MV-4-11 (cell line): ENCODE measurements around the gene E2F3.

Experiments used
- DNase-seq: peaks from one replicate; lab custom pipeline; 2025; lab: John Stamatoyannopoulos, UW

Gene E2F3

GRCh38 chr6:20401205-20402091 lies at the start of gene E2F3:
Gene E2F3 (plus strand): TSS chr6:20401879. CDS start chr6:20402233, 354 bp downstream.
- peak; percentile 100 for DNase-seq

DNA sequence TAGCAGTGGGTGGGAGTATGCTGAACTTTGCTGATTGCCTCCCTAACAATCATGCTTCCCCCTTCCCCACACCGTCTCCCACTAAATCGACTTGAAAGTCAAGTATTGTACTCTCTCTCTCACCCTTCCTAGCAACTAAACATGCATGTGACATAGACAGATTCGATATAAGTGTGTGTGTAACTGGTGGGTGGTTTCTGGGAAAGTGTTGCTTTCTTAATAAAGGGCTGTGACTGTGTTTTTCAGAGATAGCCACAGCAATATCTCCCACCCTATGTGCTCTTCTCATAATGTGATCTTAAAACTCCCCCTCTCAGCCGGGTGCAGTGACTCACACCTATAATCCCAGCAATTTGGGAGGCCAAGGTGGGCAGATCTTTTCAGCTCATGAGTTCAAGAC lies 49.3 kb upstream of the E2F3 start:
- DNase-seq = no peak

DNA sequence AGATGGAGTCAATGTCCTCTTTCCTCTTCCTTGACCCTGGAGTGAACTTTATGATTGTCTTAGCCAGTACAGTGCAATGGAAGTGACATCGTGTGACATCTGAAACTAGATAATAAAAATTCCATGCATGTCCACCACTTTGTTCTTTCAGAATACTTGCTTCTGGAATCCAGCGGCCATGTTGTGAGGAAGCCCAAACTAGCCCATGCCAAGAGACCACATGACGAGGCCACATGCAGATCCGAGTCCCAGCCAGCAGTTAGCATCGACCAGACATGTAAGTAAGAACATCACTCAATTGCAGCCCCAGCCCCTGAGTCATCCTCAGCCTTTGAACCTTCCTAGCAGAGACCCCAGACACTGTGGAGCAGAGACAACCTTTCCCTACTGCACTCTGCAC lies 48.5 kb upstream of the E2F3 start:
- DNase-seq = no peak

DNA sequence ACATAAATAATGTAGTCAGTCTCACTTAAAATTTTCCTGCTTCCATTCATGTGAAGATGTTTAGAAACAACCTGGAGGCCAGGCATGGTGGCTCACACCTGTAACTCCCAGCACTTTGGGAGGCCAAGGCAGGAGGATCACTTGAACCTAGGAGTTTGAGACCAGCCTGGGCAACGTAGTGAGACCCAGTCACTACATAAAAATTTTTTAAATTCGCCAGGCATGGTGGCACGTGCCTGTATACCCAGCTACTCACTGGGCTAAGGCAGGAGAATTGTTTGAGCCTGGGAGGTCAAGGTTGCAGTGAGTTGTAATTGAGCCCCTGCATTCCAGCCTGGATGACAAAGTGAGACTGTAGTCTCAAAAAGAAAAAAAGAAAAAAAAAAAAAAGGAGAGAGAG lies 47.3 kb upstream of the E2F3 start:
- no peak for DNase-seq

- DNase-seq = no peak
These were observed 41.1 kb upstream of the E2F3 start for GRCh38 chr6:20360471-20361119.

DNA sequence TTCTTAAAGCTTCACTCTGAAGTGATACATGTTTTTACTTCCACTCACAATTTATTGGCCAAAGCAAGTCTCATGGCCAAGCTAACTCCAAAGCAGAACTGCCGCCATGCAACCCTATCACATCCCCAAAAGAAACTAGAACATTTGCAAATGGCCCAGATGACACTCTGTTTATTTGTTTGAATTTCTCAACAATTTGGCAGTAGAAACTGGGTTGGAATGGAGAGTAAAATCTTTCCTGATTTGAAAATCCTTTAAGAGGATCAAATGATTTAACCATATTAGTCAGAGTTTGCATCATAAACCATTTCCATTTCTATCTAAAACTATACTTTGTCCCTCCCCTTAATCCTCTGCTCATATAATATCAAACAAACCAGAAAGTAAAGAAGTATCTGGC lies 39.1 kb upstream of the E2F3 start:
- no peak for DNase-seq

GRCh38 chr6:20364327-20364726 lies 37.4 kb upstream of the E2F3 start:
- DNase-seq = no peak

- no peak for DNase-seq
These were observed 36.2 kb upstream of the E2F3 start for GRCh38 chr6:20365456-20365855.

- DNase-seq = peak; percentile 10
These were observed 35.4 kb upstream of the E2F3 start for GRCh38 chr6:20366082-20366830.

- DNase-seq = no peak
These were observed 33.8 kb upstream of the E2F3 start for GRCh38 chr6:20367743-20368485.

DNA sequence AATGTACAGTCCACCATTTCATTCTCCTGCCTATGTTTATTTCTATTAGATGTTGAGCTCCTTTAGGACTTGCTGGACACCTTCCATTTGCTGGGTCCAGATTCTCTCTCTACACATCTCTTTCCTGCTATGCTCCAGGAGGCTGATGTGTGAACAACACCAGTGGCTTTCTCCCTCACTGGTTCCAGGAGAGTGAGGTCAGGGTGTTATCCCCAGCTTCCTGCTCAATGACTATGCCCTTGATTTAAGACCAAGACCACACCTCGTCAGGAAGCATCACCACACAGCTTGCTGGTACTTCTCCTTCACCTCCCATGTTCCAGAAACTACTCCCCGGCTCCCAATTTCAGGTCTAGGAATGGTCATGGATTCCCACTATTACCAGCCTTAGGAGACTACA lies 31.3 kb upstream of the E2F3 start:
- DNase-seq = no peak

- no peak for DNase-seq
These were observed 30.9 kb upstream of the E2F3 start for GRCh38 chr6:20370801-20371200.

- no peak for DNase-seq
These were observed 26.2 kb upstream of the E2F3 start for GRCh38 chr6:20375436-20375835.

DNA sequence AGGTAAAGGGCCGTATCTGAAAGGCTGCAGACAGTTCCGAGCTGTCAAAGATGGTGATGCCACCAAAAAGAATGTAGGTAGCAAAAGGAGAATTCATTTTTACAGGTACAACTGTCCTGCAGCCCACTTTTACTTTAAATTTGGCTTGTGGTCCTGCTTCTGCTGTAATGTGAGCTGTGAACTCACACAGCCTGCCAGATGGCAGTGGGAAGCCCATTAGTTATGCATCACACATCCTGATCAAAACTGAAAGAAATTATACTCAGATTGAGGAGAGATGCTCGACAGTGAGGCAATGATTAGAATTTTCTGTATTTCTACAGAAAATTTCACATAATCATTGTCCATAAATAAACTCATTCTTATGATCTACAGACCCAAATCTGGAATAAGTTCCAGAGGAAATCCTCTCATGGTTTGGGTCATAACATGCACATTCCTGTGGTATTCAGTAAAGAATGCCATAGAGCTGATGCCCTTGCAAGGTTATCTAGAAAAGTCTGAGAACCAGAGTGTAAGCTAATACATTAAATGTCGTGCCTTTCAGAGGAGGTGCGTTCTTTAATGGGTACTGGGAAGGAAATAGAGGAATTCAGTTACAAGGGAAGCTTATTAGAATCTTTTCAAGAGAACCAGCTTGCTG lies 23.9 kb upstream of the E2F3 start:
- DNase-seq = no peak

DNA sequence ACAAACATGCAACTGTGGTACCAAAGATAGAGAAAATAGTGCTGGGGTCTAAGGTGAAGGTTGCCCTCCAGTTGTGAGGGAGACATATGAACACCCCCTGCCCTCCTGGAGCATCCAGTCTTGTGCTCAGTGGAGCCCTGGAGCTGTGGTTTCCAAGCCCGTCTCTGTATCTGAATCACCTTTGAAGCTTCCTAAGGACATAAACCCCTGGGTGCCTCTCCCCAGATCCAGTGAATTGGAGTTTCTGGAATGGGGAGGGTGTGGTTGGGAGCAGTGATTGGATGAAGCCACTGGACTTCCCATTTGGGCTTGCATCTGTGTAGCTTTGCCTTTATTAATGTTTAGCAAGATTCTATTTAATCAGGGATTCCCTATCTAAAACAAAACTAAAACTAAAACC lies 22.4 kb upstream of the E2F3 start:
- no peak for DNase-seq

DNA sequence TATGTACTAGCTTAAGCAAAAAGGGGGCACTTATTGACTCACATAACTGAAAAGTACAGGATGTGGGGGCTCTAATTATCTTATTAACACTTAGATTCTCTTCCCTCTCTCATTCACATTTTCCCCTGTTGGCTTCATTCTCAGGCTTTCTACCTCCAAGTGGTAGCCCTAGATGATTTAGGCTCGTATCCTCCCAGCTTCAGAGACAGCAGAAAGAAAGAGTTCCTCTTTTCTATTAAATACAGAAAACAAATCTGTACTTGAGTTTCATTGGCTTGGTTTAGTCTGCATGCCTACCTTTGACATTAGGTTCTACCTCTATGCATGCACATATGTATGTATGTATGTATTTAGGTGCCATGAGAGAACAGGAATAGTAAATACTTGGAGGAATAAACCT lies 15.5 kb upstream of the E2F3 start:
- no peak for DNase-seq

- no peak for DNase-seq
These were observed 12.6 kb upstream of the E2F3 start for GRCh38 chr6:20389066-20389465.

DNA sequence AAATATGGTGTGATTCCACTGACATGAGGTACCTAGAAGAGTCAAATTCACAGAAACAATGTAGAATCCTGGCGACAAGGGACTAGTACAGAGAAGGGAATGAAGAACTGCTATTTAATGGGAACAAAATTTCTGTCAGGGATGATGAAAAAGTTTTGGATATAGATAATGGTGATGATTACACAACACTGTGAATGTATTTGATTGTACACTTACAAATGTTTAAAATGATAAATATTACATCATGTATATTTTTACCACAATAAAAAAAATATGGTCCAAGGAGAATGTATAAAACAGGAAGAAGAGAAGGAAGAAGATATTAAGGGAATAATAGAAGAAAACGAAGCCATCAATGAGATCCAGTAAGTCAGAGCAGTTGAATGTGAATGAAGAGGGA lies 8.4 kb upstream of the E2F3 start:
- no peak for DNase-seq

- no peak for DNase-seq
These were observed 2.2 kb upstream of the E2F3 start for GRCh38 chr6:20399518-20399917.

- peak; percentile 55 for DNase-seq
These were observed 1.0 kb upstream of the E2F3 start for GRCh38 chr6:20400456-20401204.

- DNase-seq = no peak
These were observed 338 bp downstream of the E2F3 start for GRCh38 chr6:20402092-20402341.
